Measurements from ENCODE around the gene CRYGB. TPM values are rescaled to one million over a fixed set of nuclear protein-coding genes. Genes with fewer than 3 reads are reported as not detected.
"Not testable (repeated sequence)": the region's sequence is repeated elsewhere in the genome, so short reads cannot be mapped to it uniquely, and the experiment has no call there.

Gene CRYGB
- total RNA-seq, 2 experiments from 2014 or later, result not detected

DNA sequence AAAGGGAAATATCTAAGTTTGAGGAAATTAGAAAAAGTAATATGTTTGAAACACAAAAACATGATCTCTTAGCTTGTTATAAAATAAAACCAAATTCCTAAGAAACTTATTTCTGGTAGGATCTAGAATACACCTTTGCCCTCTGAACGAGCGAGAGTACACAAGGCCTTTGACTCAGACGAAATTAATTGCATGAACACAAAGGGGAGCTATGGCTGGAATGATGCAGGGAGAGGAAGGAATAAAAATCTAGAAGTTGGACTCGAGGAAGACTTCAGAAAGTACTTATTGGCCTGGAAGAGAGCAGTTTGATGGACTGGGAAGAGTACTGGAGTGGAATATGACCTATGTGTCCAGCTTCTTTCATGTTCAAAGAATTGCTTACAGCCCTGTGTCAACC is 20.7 kb downstream of the CRYGB start:
- Histone ChIP-seq H3K27ac (ENCODE audit: low read depth, low read length, poor library complexity, severe bottlenecking) (no peak overlapping the region), H3K79me2 (ENCODE audit: insufficient read depth, low read depth, low read length) (no peaks in the 10 kb centered on the region), H2AFZ (ENCODE audit: low read length) (no peak overlapping the region), H3K4me2 (ENCODE audit: low read length) (no peak overlapping the region), H3K9me3 (ENCODE audit: low read length) (no peaks in the 10 kb centered on the region), H4K20me1 (ENCODE audit: insufficient read depth, low read length) (no peaks in the 10 kb centered on the region), H3K4me1 (ENCODE audit: insufficient read depth, low read length, poor library complexity, severe bottlenecking) (no peaks in the 10 kb centered on the region), H3K9me2 (ENCODE audit: insufficient read depth, low read length) (no peaks in the 10 kb centered on the region), H3K36me3 (ENCODE audit: insufficient read depth, low read length) (no peaks in the 10 kb centered on the region), H3K4me3 (ENCODE audit: low read depth, low read length, poor library complexity, severe bottlenecking) (no peak overlapping the region)
- ChIA-PET POLR2A (interaction anchor here (0.6 to 0.7 kb wide), 2 partner anchors 19 to 23 kb away, joined by 3 to 6 read pairs; no protein-coding TSS in a partner anchor), CTCF (ENCODE audit: unreplicated experiment) (no interaction called here)
- TF ChIP-seq EZH2phosphoT487 (IDR thresholded peaks at IDR 0.05; ENCODE audit: borderline replicate concordance, low read depth, low read length), result no peak
- TF ChIP-seq, protein P1, sequence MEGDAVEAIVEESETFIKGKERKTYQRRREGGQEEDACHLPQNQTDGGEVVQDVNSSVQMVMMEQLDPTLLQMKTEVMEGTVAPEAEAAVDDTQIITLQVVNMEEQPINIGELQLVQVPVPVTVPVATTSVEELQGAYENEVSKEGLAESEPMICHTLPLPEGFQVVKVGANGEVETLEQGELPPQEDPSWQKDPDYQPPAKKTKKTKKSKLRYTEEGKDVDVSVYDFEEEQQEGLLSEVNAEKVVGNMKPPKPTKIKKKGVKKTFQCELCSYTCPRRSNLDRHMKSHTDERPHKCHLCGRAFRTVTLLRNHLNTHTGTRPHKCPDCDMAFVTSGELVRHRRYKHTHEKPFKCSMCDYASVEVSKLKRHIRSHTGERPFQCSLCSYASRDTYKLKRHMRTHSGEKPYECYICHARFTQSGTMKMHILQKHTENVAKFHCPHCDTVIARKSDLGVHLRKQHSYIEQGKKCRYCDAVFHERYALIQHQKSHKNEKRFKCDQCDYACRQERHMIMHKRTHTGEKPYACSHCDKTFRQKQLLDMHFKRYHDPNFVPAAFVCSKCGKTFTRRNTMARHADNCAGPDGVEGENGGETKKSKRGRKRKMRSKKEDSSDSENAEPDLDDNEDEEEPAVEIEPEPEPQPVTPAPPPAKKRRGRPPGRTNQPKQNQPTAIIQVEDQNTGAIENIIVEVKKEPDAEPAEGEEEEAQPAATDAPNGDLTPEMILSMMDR (conservative IDR thresholded peaks at IDR 0.05; ENCODE audit: low read length), result no peak
- intact Hi-C loops (cut with micrococcal nuclease; ENCODE audit: unreplicated experiment), result no loop called here
- BruUV-seq (replicated peaks), result no TSS peak
- no peak for DNase-seq (ENCODE audit: low spot score)

DNA sequence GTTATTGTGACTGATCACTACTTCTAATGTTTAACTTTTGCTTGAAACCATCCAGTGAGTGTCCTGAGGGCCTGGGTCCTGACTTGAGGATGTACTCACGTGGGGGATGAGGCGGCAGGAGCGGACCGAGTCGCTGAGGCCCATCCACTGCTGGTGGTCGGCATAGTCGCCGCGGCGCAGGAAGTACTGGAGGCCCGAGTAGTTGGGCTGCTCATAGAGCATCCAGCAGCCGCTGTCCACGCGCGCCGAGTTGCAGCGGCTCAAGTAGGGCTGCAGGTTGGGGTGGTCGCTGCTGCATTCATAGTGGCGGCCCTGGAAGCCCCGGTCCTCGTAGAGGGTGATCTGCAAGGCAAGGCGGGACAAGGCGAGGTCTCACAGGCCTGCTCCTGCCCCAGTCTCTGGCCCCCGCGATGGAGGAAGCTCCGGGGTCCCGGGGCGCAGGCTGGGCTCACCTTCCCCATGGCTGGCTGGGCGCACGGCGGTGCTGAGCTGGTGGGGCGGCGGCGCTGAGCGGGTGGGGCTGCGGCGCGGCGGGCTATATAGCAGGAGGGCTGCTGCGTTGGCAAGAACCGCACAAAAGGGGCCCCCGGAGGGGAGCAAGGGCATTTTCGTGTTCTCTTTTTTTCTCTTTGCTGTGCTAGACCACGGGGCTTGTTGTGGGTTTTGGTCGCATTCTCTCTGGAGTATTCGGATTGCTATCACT is 21.8 kb downstream of the CRYGB start, which contains the start of gene CRYGD:
Gene CRYGD (minus strand): TSS at position 512 of the 703 bp plus-strand sequence. CDS start 51 bp downstream, at position 461.
- H3K9me2 ChIP-seq (ENCODE audit: insufficient read depth, low read length); H3K79me2 ChIP-seq (ENCODE audit: insufficient read depth, low read depth, low read length); H3K36me3 ChIP-seq (ENCODE audit: insufficient read depth, low read length); BruUV-seq (replicated peaks); CTCF ChIA-PET (ENCODE audit: unreplicated experiment); H4K20me1 ChIP-seq (ENCODE audit: insufficient read depth, low read length); H3K27ac ChIP-seq (ENCODE audit: low read depth, low read length, poor library complexity, severe bottlenecking); H3K9me3 ChIP-seq (ENCODE audit: low read length); intact Hi-C loops (cut with micrococcal nuclease; ENCODE audit: unreplicated experiment); H3K4me2 ChIP-seq (ENCODE audit: low read length); H2AFZ ChIP-seq (ENCODE audit: low read length); DNase-seq (ENCODE audit: low spot score); H3K4me1 ChIP-seq (ENCODE audit: insufficient read depth, low read length, poor library complexity, severe bottlenecking); H3K4me3 ChIP-seq (ENCODE audit: low read depth, low read length, poor library complexity, severe bottlenecking); POLR2A ChIA-PET: not testable (repeated sequence)

DNA sequence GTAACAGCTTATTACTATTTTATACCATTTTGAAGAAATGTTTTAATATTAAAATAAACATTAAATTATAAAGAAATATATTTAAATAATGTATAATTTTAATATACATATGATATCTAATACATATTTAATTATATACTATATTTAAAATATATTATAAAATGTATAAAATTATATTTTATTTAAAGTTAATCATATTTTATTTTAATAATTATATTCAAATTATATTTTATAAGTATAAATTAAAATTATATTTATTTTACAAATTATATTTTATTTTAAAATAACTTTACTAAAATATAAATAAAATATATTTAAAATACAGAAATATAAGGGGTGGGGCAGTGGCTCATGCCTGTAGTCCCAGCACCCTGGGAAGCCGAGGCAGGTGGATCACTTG is 23.7 kb downstream of the CRYGB start:
- Histone ChIP-seq H4K20me1 (ENCODE audit: insufficient read depth, low read length) (no peaks in the 10 kb centered on the region), H3K4me1 (ENCODE audit: insufficient read depth, low read length, poor library complexity, severe bottlenecking) (no peaks in the 10 kb centered on the region), H3K79me2 (ENCODE audit: insufficient read depth, low read depth, low read length) (no peaks in the 10 kb centered on the region), H3K4me2 (ENCODE audit: low read length) (no peak overlapping the region), H3K4me3 (ENCODE audit: low read depth, low read length, poor library complexity, severe bottlenecking) (no peak overlapping the region), H3K36me3 (ENCODE audit: insufficient read depth, low read length) (no peaks in the 10 kb centered on the region), H3K27ac (ENCODE audit: low read depth, low read length, poor library complexity, severe bottlenecking) (no peak overlapping the region), H3K9me3 (ENCODE audit: low read length) (no peaks in the 10 kb centered on the region), H3K9me2 (ENCODE audit: insufficient read depth, low read length) (no peaks in the 10 kb centered on the region), H2AFZ (ENCODE audit: low read length) (no peak overlapping the region)
- ChIA-PET POLR2A (no interaction called here), CTCF (ENCODE audit: unreplicated experiment) (interaction anchor here (0.6 kb wide), 1 partner anchor 254 kb away, joined by 3 read pairs; no protein-coding TSS in a partner anchor)
- TF ChIP-seq, protein P1 (conservative IDR thresholded peaks at IDR 0.05; ENCODE audit: low read length), result no peak
- TF ChIP-seq EZH2phosphoT487 (IDR thresholded peaks at IDR 0.05; ENCODE audit: borderline replicate concordance, low read depth, low read length), result no peak
- intact Hi-C loops (cut with micrococcal nuclease; ENCODE audit: unreplicated experiment), result no loop called here
- no peak for DNase-seq (ENCODE audit: low spot score)
- no TSS peak for BruUV-seq (replicated peaks)

All from OCI-LY7 (cell line).